NB4 (cell line): ENCODE results near the gene NDRG4.

Experiments
- DNase-seq: peaks from one replicate; pipeline ENCODE4 v3.0.0; 2010; ENCODE audit warnings: low read depth
- H3K4me3 ChIP-seq: one replicate; pipeline ENCODE4 v1.5.1; 2011; ENCODE audit warnings: mild to moderate bottlenecking, low read depth, low read length, moderate library complexity
- CTCF ChIP-seq: IDR thresholded peaks from one replicate; pipeline ENCODE4 v1.5.1; 2012; ENCODE audit warnings: low read depth, low read length
- MAX ChIP-seq: IDR thresholded peaks from 2 replicates; pipeline ENCODE4 v1.6.1; 2011; ENCODE audit warnings: low read depth, low read length
- MYC ChIP-seq: IDR thresholded peaks from 2 replicates; pipeline ENCODE4 v1.6.1; 2011; ENCODE audit warnings: low read depth, low read length
- POLR2A ChIP-seq: IDR thresholded peaks from 2 replicates; pipeline ENCODE4 v1.6.1; 2011; ENCODE audit warnings: mild to moderate bottlenecking; ENCODE audit not compliant: insufficient read length; ENCODE audit errors: extremely low read depth

Gene NDRG4

GRCh38 chr16:58513874-58514273 is 13.9 kb downstream of the NDRG4 start:
- TF ChIP-seq CTCF (no peak), MYC (no peak), POLR2A (no peak), MAX (no peak)
- H3K4me3 ChIP-seq: peak overlapping the region; percentile 76

GRCh38 chr16:58515125-58515870 is 15.4 kb downstream of the NDRG4 start, which contains the start of gene SETD6:
TSS of gene SETD6 (plus strand) at chr16:58515517. CDS start at chr16:58515538, 21 bp downstream.
- peak within 1 kb of the TSS; percentile 76 for H3K4me3 ChIP-seq

More at GRCh38 chr16:58513874-58514273, 13.9 kb downstream of the NDRG4 start:
- DNase-seq: no peak

GRCh38 chr16:58515871-58516767 is 16.2 kb downstream of the NDRG4 start:
- peak; percentile 64 for DNase-seq
- peak overlapping the region; percentile 76 for H3K4me3 ChIP-seq
- TF ChIP-seq MYC: no peak
- TF ChIP-seq CTCF: no peak
- TF ChIP-seq MAX: no peak
- no peak for TF ChIP-seq POLR2A

More at GRCh38 chr16:58515125-58515870, 15.4 kb downstream of the NDRG4 start, which contains the start of gene SETD6:
- TF ChIP-seq MAX (peak; percentile 100), POLR2A (peak; percentile 58), CTCF (peak; percentile 6), MYC (peak; percentile 98)
- peak; percentile 95 for DNase-seq

- H3K4me3 ChIP-seq: peak overlapping the region; percentile 61
- DNase-seq: peak; percentile 35
- TF ChIP-seq POLR2A (no peak), CTCF (no peak), MAX (no peak), MYC (no peak)
Measured at GRCh38 chr16:58516768-58517107, 16.8 kb downstream of the NDRG4 start.

GRCh38 chr16:58518083-58518979 is 18.4 kb downstream of the NDRG4 start:
- no peak for DNase-seq
- no peak overlapping the region for H3K4me3 ChIP-seq

More at GRCh38 chr16:58518083-58518979, 18.4 kb downstream of the NDRG4 start:
- TF ChIP-seq POLR2A: no peak
- TF ChIP-seq MYC: no peak
- TF ChIP-seq CTCF: no peak
- no peak for TF ChIP-seq MAX
